ENCODE measurements around the gene ABLIM3.

ABLIM3 gene

DNA sequence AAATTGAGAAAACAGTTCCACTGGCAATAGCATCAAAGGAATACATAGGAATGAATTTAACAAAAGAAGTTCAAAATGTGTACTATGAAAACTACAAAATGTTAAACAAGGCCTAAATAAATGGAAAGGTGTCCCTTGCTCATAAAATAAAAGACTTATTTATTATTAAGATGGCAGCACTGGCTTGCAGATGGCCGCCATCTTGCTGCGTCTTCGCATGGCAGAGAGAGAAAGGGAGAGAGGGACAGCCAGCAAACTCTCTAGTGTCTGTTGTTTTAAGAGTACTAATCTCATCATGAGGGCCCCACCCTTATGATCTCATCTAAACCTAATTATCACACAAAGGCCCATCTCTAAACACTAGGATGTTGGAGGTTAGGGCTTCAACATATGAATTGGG, 47.1 kb downstream of the ABLIM3 start:
- Histone ChIP-seq H3K9me3 (no peaks in the 10 kb centered on the region), H3K27ac (no peak overlapping the region), H3K4me1 (no peaks in the 10 kb centered on the region), H4K20me1 (no peaks in the 10 kb centered on the region), H3K9ac (no peak overlapping the region), H3K4me2 (no peak overlapping the region), H3K27me3 (no peaks in the 10 kb centered on the region), H3K4me3 (no peak overlapping the region), H3K36me3 (no peaks in the 10 kb centered on the region)
- TF ChIP-seq Cebpa-rat (IDR thresholded peaks at IDR 0.05), result no peak

DNA sequence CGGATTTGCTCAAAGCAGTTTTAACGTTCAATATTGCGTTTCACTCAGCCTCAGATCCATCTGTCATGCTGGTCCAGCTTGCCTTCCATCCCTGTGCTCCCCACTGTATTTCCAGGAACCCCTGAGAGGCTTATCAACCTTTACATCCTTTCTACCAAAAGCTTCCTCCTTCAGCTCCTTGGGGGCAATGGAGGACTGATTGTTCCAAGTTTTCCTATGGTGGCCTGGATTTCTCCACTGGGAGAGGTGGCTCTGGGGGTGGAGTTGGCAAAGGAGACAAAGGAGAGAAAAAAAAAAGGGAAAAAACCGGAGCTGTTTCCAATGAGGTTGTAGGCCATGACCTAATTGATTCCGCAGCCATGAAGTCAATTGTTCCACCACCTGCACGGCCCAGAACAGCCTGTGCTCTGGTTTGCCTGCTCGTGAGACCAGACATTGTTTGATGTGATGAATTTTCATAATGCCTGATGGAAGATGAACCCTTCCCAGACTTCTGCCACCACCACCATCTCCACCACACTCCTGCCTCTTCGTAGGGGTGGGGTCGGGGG, 54.1 kb downstream of the ABLIM3 start:
- Histone ChIP-seq H4K20me1 (no peaks in the 10 kb centered on the region), H3K9me3 (no peaks in the 10 kb centered on the region), H3K4me3 (no peak overlapping the region), H3K4me1 (no peaks in the 10 kb centered on the region), H3K4me2 (no peak overlapping the region), H3K27ac (no peak overlapping the region), H3K36me3 (no peaks in the 10 kb centered on the region), H3K9ac (no peak overlapping the region), H3K27me3 (no peaks in the 10 kb centered on the region)
- TF ChIP-seq Cebpa-rat (IDR thresholded peaks at IDR 0.05), result no peak

DNA sequence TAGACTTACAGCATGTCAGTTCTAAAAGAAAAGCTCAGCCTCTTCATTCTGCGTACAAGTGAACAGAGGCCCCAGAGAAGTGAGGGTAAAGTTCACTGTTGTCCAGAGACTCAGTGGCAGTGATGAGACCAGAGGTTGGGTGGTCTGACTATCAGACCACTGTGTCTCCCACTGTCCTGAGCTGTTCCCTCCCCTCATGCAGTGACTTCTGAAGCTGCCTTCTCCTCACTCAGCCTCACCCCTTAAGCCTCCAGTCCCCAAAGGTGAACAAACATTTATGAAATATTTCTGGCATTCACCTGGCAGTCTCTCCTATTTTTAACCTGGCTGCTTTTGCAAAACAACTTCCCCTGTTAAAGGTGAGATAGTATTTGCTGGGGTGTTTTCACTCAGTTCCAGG, 54.7 kb downstream of the ABLIM3 start:
- no peak overlapping the region for H3K27ac ChIP-seq
- no peaks in the 10 kb centered on the region for H3K4me1 ChIP-seq
- H3K4me2 ChIP-seq, result no peak overlapping the region
- no peaks in the 10 kb centered on the region for H3K27me3 ChIP-seq
- H3K4me3 ChIP-seq, result no peak overlapping the region
- no peak for TF ChIP-seq Cebpa-rat (IDR thresholded peaks at IDR 0.05)
- no peaks in the 10 kb centered on the region for H4K20me1 ChIP-seq
- H3K9me3 ChIP-seq, result no peaks in the 10 kb centered on the region
- H3K36me3 ChIP-seq, result no peaks in the 10 kb centered on the region
- H3K9ac ChIP-seq, result no peak overlapping the region

DNA sequence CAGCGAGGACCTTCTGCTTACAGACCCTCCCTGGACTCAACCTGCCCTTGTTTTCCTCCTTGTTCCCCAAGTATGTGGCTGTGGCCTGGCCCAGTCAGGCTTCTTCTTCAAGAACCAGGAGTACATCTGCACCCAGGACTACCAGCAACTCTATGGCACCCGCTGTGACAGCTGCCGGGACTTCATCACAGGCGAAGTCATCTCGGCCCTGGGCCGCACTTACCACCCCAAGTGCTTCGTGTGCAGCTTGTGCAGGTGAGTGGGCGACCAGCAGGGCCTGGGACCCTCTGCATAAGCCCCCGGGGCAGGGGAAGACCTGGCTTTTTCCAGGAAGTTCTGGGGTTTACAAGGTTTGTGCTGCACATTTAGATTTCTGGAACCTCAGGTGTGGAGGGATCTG, 56.9 kb downstream of the ABLIM3 start:
- H3K9ac ChIP-seq, result no peak overlapping the region
- H3K36me3 ChIP-seq, result no peaks in the 10 kb centered on the region
- no peaks in the 10 kb centered on the region for H4K20me1 ChIP-seq
- H3K4me2 ChIP-seq, result no peak overlapping the region
- no peak overlapping the region for H3K27ac ChIP-seq
- no peak overlapping the region for H3K4me3 ChIP-seq
- H3K9me3 ChIP-seq, result no peaks in the 10 kb centered on the region
- TF ChIP-seq Cebpa-rat (IDR thresholded peaks at IDR 0.05), result no peak
- H3K27me3 ChIP-seq, result no peaks in the 10 kb centered on the region
- no peaks in the 10 kb centered on the region for H3K4me1 ChIP-seq

DNA sequence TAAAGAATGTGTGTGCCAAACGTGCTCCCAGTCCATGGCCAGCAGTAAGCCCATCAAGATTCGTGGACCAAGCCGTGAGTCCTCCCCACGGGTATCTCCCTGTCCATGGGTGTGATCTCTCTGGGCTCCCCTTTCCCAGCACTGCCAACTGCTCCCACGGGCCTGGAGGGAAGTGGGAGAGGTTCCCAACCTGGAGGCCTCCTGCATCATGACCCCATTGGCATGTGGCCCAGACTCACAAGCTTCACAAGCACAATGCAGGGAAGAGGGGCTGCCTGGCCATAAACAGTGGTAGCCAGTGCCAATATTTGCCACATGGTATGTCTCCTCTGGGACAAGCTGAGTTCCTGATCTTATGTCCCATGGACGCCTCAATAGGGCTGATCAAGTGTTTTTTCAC, 59.1 kb downstream of the ABLIM3 start:
- Histone ChIP-seq H3K4me1 (no peaks in the 10 kb centered on the region), H3K4me3 (no peak overlapping the region), H3K9ac (no peak overlapping the region), H3K9me3 (no peaks in the 10 kb centered on the region), H3K36me3 (no peaks in the 10 kb centered on the region), H4K20me1 (no peaks in the 10 kb centered on the region), H3K27me3 (no peaks in the 10 kb centered on the region), H3K4me2 (no peak overlapping the region), H3K27ac (no peak overlapping the region)
- no peak for TF ChIP-seq Cebpa-rat (IDR thresholded peaks at IDR 0.05)

DNA sequence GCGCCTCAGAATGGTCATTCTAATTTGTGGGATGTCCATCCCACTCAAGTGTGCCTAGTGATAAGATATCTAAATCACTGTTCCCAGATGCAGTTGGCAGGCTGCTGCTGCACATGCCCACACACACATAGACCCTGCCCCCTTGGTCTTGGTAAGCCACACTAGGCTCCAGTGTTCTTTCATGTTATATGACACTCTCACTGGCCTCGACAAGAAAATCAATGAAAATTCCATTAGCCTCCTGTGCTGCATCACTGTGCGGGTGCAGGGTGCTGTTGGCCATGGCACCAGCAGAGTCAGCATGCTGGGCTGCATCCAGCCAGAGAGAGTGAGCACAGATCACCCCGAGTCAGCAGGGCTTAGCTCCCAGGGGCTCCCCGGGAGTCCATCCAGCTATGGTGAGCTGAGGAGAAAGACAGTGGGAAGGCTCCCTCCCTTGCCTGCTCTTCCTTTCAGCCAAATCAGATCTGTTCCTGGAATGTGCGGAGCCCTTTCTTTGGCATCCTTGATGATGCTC, 59.9 kb downstream of the ABLIM3 start:
- H3K27ac ChIP-seq, result no peak overlapping the region
- H3K4me2 ChIP-seq, result no peak overlapping the region
- H3K36me3 ChIP-seq, result no peaks in the 10 kb centered on the region
- no peaks in the 10 kb centered on the region for H3K9me3 ChIP-seq
- no peak overlapping the region for H3K9ac ChIP-seq
- H4K20me1 ChIP-seq, result no peaks in the 10 kb centered on the region
- no peaks in the 10 kb centered on the region for H3K27me3 ChIP-seq
- no peak for TF ChIP-seq Cebpa-rat (IDR thresholded peaks at IDR 0.05)
- H3K4me1 ChIP-seq, result no peaks in the 10 kb centered on the region
- H3K4me3 ChIP-seq, result no peak overlapping the region

DNA sequence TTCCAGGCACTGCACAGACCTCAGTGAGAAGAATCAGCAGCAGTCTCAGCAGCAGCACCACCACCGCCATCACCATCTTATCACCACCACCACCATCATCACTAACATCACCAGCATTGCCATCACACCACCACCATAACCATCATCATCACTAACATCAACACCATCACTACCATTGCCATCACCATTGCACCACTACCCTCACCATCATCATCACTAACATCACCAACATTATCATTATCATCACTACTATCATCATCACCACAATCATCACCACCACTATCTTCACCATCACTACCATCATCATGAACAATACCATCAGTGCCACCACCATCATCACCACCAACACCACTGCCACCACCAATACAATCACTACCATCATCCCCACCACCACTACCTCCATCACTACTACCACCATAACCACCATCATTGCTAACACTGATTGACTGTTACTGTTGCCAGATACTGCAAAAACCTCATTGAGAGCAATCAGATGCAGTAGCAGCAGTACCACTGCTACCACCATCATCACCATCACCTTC, 61.7 kb downstream of the ABLIM3 start:
- H3K4me1 ChIP-seq, result no peaks in the 10 kb centered on the region
- H4K20me1 ChIP-seq, result no peaks in the 10 kb centered on the region
- no peaks in the 10 kb centered on the region for H3K36me3 ChIP-seq
- H3K27ac ChIP-seq, result no peak overlapping the region
- TF ChIP-seq Cebpa-rat (IDR thresholded peaks at IDR 0.05), result no peak
- no peak overlapping the region for H3K4me3 ChIP-seq
- H3K9me3 ChIP-seq, result no peaks in the 10 kb centered on the region
- H3K9ac ChIP-seq, result no peak overlapping the region
- H3K4me2 ChIP-seq, result no peak overlapping the region
- no peaks in the 10 kb centered on the region for H3K27me3 ChIP-seq

DNA sequence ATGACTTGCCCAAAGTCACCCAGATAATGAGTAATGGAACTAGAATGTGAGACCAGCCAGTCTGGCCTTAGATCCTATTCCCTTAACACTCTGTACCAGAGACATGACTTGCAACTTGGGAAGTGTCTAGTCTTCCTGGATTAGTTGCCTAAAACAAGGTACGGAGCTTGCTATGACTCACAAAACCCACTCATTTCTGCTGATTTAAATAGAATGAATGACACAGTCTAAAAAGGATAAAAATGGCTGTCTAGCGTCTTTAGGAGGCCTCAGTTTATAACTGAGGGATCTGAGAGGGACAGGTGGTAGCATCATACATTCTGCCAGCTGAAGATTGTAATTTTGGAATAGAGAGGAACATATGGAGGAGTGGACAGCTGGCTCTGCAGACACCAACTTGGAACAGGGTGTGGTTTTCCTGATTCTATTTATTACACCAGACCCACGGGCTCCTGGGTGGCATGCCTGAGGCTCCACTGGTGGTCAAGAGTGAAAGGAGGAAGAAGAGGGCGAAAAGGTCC, 62.7 kb downstream of the ABLIM3 start:
- no peak overlapping the region for H3K27ac ChIP-seq
- no peaks in the 10 kb centered on the region for H3K36me3 ChIP-seq
- no peak overlapping the region for H3K4me2 ChIP-seq
- H4K20me1 ChIP-seq, result no peaks in the 10 kb centered on the region
- no peak overlapping the region for H3K9ac ChIP-seq
- no peaks in the 10 kb centered on the region for H3K27me3 ChIP-seq
- H3K4me3 ChIP-seq, result no peak overlapping the region
- no peaks in the 10 kb centered on the region for H3K4me1 ChIP-seq
- no peaks in the 10 kb centered on the region for H3K9me3 ChIP-seq
- no peak for TF ChIP-seq Cebpa-rat (IDR thresholded peaks at IDR 0.05)

DNA sequence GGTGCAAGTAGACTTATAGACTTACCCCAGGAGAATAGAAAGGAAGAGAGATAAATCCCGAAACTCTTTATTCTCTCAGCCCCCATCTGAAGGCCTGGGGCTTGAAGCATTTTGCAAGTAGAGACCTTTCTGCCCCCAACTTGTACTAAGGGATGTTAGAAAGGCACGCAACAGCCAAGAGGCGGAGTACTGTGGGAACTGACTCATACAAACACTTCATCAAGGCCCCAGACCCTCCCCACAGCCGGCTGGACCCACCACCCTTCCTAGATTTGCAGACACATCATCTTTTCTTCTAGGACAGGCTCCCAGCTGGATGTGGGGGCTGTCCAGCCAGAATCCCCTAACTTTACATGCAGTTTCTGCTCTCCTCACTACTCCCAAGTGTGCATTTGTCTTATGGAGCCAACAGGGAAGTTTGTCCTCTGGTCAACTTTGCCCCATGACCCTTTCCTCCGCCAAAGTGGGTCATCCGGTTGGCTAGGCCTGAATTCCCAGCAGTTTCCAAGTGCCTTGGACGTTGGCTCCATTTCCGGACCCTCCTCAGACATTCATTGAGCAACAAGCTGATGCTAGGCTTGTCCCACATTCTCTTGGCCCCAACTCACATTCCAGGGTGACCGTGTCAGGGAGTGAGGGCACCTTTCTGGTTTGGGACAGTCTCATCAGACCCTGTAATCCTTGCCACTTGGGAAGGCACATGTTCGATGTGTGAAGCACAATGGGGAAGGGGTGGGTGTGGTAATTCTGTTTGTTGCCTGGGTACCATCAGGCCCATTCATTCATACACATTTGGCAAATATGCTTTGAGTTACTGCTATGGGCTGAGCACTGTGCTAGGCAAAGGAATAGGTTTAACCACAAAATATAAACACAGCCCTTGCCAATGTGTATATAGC, 64.6 kb downstream of the ABLIM3 start:
- no peaks in the 10 kb centered on the region for H3K4me1 ChIP-seq
- no peak overlapping the region for H3K4me2 ChIP-seq
- H3K9ac ChIP-seq, result no peak overlapping the region
- H3K4me3 ChIP-seq, result no peak overlapping the region
- no peaks in the 10 kb centered on the region for H3K36me3 ChIP-seq
- no peaks in the 10 kb centered on the region for H4K20me1 ChIP-seq
- no peak overlapping the region for H3K27ac ChIP-seq
- no peaks in the 10 kb centered on the region for H3K9me3 ChIP-seq
- no peaks in the 10 kb centered on the region for H3K27me3 ChIP-seq
- TF ChIP-seq Cebpa-rat (IDR thresholded peaks at IDR 0.05), result no peak

DNA sequence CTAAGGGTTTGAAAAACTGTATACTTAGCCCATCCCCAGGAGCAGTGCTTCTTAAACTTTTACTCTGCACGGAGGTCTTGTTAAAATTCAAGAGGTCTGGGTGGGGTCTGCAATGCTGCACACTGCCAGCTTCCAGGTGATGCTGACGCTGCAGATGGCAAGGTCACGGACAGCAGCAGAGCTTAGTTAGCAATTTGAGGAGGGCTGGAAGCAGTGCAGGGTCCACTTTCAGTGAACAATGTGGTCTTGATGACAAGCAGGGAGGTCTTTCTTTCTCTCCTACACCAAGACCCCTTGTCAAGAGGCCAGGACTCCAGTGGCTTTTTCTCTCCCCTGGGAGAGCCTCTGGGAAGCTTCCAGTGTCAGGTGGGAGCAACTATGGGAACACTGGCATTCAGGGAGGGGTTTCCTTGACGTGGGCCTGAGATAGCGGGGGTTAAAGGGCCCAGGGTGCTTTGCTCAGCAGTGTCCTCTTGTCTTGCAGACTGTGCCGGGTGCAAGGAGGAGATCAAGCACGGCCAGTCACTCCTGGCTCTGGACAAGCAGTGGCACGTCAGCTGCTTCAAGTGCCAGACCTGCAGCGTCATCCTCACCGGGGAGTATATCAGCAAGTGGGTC, 65.3 kb downstream of the ABLIM3 start:
- Histone ChIP-seq H3K4me1 (no peaks in the 10 kb centered on the region), H3K36me3 (no peaks in the 10 kb centered on the region), H3K4me2 (no peak overlapping the region), H4K20me1 (no peaks in the 10 kb centered on the region), H3K27ac (no peak overlapping the region), H3K9ac (no peak overlapping the region), H3K9me3 (no peaks in the 10 kb centered on the region), H3K27me3 (no peaks in the 10 kb centered on the region), H3K4me3 (no peak overlapping the region)
- TF ChIP-seq Cebpa-rat (IDR thresholded peaks at IDR 0.05), result no peak

Data from BLaER1 (cell line).